Stomach smooth muscle (tissue), 2 donors: ENCODE results near the gene CNOT10.

Experiments used
- H3K27ac ChIP-seq: one replicate; pipeline ENCODE4 v1.7.0; 2013; ENCODE audit warnings: mild to moderate bottlenecking, low read length, inconsistent platforms
- H3K27me3 ChIP-seq, 2 donors: one replicate each; pipeline ENCODE4 v1.7.0; 2013; ENCODE audit warnings: low read length in 2 of 2; ENCODE audit not compliant: insufficient read depth in 2 of 2, control insufficient read depth in 1 of 2
- H3K36me3 ChIP-seq, 2 donors: one replicate each; pipeline ENCODE4 v1.7.0; 2013; ENCODE audit warnings: low read length in 2 of 2; ENCODE audit not compliant: control insufficient read depth in 2 of 2, insufficient read depth in 2 of 2
- H3K4me1 ChIP-seq: one replicate; pipeline ENCODE4 v1.7.0; 2013; ENCODE audit warnings: low read length; ENCODE audit not compliant: control insufficient read depth, insufficient read depth
- H3K4me3 ChIP-seq, 2 donors: one replicate each; pipeline ENCODE4 v1.7.0; 2013; ENCODE audit warnings: low read length in 2 of 2
- H3K9ac ChIP-seq, 2 donors: one replicate each; pipeline ENCODE4 v1.7.0; 2013; ENCODE audit warnings: low read length in 2 of 2, mild to moderate bottlenecking in 1 of 2
- H3K9me3 ChIP-seq, 2 donors: one replicate each; pipeline ENCODE4 v1.7.0; 2013; ENCODE audit warnings: low read length in 2 of 2; ENCODE audit not compliant: control insufficient read depth in 2 of 2
- donor health status: healthy.
- donor health status: Pancreatic carcinoma.

The CNOT10 gene

DNA sequence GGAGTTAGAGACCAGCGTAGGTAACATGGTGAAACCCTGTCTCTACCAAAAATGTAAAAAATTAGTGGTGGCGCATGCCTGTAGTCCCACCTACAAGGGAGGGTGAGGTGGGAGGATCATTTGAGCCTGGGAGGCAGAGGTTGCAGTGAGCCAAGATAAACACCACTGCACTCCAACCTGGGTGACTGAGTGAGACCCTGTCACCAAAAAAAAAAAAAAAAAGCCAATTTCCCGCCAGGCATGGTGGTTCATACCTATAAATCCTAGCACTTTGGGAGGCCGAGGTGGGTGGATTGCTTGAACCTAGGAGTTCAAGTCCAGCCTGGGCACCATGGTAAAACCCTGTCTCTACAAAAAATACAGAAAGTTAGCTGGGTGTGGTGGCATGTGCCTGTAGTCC, 6.9 kb downstream of the CNOT10 start:
- Histone ChIP-seq H3K4me1 (no peaks in the 10 kb centered on the region), H3K36me3 (peaks cover 0 to 2% of the 10 kb centered on the region in 2 donors)

DNA sequence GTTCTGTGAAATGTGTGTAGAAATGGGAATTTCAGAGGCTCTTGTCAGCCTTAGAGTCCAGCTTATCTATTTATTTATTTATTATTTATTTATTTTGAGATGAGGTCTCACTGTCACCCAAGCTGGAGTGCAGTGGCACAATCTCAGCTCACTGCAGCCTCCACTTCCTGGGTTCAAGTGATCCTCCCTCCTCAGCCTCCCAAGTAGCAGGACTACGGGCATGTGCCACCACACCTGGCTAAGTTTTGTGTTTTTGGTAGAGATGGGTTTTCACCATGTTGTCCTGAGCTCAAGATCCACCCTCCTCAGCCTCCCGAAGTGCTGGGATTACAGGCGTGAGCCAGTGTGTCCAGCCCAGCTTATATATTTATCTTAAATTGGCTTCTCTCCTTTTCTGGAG, 11.5 kb downstream of the CNOT10 start:
- no peaks in the 10 kb centered on the region for H3K27me3 ChIP-seq
- no peak overlapping the region for H3K27ac ChIP-seq
- no peaks in the 10 kb centered on the region for H3K4me1 ChIP-seq
- H3K36me3 ChIP-seq: no peaks in the 10 kb centered on the region
- H3K9me3 ChIP-seq: no peaks in the 10 kb centered on the region
- H3K9ac ChIP-seq: no peak overlapping the region
- no peak overlapping the region for H3K4me3 ChIP-seq

More for the DNA sequence above, 6.9 kb downstream of the CNOT10 start:
- Histone ChIP-seq H3K9me3 (no peaks in the 10 kb centered on the region), H3K9ac (no peak overlapping the region), H3K27me3 (no peaks in the 10 kb centered on the region), H3K4me3 (no peak overlapping the region), H3K27ac (no peak overlapping the region)

DNA sequence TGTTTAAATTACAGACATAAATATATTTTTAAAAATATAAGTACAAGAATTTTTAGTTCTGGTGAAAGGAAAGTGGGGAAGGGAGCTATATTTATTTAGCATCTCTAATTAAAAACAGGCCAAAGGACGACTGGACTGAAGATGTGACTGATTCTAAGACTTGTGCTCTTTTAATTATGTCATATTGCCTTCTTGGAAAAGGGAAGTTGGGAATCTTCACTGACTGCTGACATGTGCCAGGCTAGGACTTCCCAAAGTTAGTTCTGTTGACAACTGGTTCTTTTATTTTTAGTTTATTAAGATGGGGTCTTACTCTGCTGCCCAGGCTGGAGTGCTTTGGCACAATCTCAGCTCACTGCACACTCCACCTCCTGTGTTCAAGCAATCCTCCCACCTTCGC, 13.5 kb downstream of the CNOT10 start:
- no peak overlapping the region for H3K27ac ChIP-seq
- H3K4me1 ChIP-seq: no peaks in the 10 kb centered on the region
- no peaks in the 10 kb centered on the region for H3K27me3 ChIP-seq
- H3K9me3 ChIP-seq: no peaks in the 10 kb centered on the region
- H3K9ac ChIP-seq: no peak overlapping the region
- H3K4me3 ChIP-seq: no peak overlapping the region
- H3K36me3 ChIP-seq: no peaks in the 10 kb centered on the region

DNA sequence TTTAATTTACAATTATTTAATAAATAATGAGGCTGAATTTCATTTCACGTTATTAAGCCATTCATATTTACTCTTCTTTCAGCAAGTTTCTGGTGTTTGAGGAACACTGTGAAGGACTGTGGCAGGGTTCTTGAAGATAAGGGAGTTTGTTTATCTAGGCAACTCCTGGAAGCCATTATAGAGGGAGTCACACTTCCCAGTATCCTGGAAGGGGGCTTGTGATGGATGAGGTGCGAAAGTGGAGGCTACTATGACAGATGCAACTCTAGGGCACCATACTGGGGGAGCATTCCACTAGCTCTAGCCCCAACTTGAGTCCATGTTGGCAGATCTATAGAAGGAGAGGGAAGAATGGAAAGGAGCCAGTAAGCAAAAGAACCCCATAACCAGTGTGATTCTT, 14.4 kb downstream of the CNOT10 start:
- H3K4me1 ChIP-seq: no peaks in the 10 kb centered on the region
- H3K36me3 ChIP-seq: no peaks in the 10 kb centered on the region
- H3K4me3 ChIP-seq: no peak overlapping the region
- H3K27ac ChIP-seq: no peak overlapping the region
- no peaks in the 10 kb centered on the region for H3K9me3 ChIP-seq
- H3K27me3 ChIP-seq: no peaks in the 10 kb centered on the region
- no peak overlapping the region for H3K9ac ChIP-seq

DNA sequence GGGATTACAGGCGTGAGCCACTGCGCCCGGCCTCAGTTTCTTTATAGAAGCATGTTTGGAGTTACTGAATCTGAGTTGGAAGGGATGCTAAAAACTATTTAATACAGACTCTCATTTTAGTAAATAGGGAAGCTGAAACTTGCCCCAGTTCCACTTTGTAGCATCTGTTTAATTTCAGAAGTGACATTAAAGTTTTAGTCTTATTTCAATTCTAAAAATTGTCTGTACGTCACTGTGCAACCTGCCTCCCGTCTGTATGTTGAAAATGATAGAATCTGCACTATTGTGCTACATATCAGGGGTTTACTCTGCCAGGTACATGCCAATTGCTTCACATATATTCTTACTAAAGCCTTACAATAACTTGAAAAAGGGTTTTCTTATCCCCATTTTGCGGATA, 15.3 kb downstream of the CNOT10 start:
- Histone ChIP-seq H3K36me3 (no peaks in the 10 kb centered on the region), H3K27ac (no peak overlapping the region), H3K9me3 (no peaks in the 10 kb centered on the region), H3K4me1 (no peaks in the 10 kb centered on the region), H3K9ac (no peak overlapping the region), H3K27me3 (no peaks in the 10 kb centered on the region), H3K4me3 (no peak overlapping the region)

DNA sequence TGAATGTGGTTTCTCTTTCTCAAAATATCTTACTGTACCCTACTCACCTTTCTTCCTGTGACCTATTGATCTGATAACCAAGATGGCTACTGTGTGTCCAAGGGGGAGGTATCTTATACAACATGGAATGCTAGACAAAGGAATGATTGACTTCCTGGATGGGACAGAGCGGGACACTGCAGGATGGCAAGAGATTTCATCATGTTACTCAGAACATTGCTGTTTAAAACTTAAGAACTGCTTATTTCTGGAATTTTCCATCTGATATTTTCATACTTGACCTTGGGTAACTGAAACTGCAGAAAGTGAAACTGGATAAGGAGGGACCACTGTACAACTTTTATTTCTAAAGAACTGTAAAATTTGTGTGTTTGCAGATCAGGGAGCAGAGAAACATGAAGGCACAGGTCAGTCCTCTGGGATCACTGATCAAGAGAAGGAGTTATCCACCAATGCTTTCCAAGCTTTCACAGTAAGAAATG, 18.5 kb downstream of the CNOT10 start:
- H3K9me3 ChIP-seq: no peaks in the 10 kb centered on the region
- H3K27ac ChIP-seq: no peak overlapping the region
- H3K4me3 ChIP-seq: no peak overlapping the region
- no peak overlapping the region for H3K9ac ChIP-seq
- H3K27me3 ChIP-seq: no peaks in the 10 kb centered on the region
- no peaks in the 10 kb centered on the region for H3K36me3 ChIP-seq
- no peaks in the 10 kb centered on the region for H3K4me1 ChIP-seq

DNA sequence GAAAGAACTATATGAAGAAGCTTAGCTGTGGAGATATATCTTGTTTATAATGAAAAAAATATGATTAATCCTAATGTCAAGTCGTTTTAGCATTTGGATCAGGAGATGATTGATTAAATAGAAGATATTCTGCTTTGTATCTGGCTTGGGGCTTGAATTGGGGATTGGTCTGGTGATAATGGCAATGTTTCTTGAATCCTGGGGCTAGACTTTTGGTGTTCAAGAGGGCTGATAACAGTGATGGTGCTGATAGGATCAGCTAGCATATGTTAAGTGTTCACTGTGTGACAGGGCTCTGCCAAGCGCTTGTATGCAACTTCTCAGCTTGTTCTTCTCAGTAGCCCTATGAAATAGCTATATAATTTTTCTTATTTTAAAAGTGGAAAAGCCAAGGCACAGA, 20.2 kb downstream of the CNOT10 start:
- Histone ChIP-seq H3K27ac (no peak overlapping the region), H3K9ac (no peak overlapping the region), H3K4me1 (no peaks in the 10 kb centered on the region), H3K27me3 (no peaks in the 10 kb centered on the region), H3K4me3 (no peak overlapping the region), H3K36me3 (peaks cover under 1 to 2% of the 10 kb centered on the region in 2 donors), H3K9me3 (no peaks in the 10 kb centered on the region)

DNA sequence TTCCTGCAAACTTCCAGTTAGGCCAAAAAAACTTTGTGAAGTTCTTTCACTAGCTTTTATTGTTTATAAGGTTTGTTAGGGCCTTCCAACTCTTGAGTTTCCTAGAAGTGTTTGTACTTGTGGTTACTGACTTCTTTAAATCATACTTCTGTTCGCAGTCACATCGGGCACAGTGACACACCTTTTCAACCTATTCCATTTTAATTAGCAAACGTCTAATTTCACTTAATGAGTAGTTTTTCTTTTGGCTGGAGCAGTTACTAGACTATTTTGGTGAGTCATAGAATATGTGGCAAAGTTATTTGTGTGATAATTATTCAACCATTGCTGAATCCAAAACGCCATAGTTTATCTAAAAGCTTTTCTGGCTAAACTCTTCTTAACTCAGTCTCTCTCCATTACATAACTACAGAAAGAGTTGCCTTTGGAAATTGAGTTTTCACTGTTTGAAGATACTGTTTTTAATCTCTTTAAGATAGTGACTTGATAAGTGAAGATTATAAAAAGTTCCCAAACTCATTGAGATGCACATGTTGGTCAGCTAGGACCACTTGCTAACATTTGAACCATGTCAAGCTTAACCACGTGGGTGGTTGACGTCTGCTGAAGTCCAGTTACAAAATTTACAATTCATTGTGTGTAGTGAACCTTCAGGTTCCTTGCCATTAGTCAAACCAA, 21.5 kb downstream of the CNOT10 start:
- H3K27me3 ChIP-seq: no peaks in the 10 kb centered on the region
- peaks cover 8% of the 10 kb centered on the region in 2 donors for H3K36me3 ChIP-seq
- no peaks in the 10 kb centered on the region for H3K9me3 ChIP-seq
- H3K4me3 ChIP-seq: no peak overlapping the region
- H3K4me1 ChIP-seq: no peaks in the 10 kb centered on the region
- no peak overlapping the region for H3K27ac ChIP-seq
- H3K9ac ChIP-seq: no peak overlapping the region

DNA sequence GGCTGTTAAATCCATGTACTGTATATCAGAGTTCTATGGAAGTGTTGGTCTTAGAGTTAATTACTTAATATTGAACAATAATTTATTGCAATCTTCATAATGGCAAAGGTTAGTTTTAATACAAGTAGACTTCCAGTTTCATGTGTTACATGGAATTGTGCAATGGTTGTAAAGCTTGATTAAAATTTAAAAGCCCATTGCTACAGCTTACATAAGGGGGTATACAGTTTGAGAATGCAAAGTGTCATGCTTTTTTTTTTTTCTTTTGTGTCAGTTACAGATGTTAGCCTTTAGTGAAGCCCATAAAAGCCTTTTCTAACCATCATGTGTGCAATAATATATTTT, 22.0 kb downstream of the CNOT10 start:
- H3K9me3 ChIP-seq: no peaks in the 10 kb centered on the region
- H3K27ac ChIP-seq: no peak overlapping the region
- H3K4me3 ChIP-seq: no peak overlapping the region
- peaks cover 9% of the 10 kb centered on the region in 2 donors for H3K36me3 ChIP-seq
- no peaks in the 10 kb centered on the region for H3K4me1 ChIP-seq
- H3K27me3 ChIP-seq: no peaks in the 10 kb centered on the region
- no peak overlapping the region for H3K9ac ChIP-seq

DNA sequence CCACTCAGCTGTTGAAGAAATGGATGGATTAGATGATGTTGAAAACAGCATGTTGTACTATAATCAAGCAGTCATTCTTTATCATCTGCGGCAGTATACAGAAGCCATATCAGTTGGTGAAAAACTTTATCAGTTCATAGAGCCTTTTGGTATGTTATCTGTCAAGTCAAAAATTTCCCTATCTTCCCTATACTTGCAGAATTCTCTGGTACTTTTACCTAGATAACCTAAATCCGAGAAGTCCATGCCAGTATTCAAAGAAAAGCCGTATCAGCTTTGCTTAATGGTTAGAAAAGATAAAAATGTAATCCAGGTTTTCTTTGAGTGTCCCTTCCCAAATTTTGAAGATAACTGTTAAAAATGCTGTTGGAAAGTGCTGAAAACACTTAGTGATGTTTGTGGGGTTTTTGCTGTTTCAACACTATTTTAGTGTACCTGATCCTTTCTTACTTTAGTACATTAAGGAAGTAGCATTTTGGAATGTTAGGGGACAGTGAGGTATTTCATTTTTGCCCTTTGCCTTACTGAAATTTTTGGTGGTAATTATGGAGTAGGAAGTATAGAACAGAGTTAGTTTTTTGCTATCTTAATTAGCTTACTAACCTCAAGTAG, 23.8 kb downstream of the CNOT10 start:
- H3K36me3 ChIP-seq: peaks cover 9 to 12% of the 10 kb centered on the region in 2 donors
- H3K4me3 ChIP-seq: no peak overlapping the region

DNA sequence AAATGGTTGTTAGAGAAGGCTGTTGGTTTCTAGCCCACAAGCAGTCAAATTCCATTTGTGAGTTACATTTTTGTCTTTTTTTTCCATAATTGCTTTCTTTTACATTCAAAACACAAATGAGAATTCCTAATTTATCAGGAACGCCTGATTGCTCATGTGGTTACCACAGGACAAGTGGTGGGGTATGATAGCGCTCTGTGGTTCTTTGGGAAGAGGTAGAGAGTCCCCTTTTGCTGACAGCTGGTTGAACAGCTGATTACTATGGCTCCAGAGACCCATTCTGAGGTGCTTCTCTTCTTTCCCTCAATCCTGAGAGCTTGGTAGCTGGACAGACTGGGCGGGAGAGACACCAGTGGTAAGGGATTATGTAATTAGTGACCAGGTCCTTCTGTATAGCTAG, 24.4 kb downstream of the CNOT10 start:
- no peaks in the 10 kb centered on the region for H3K27me3 ChIP-seq
- H3K4me1 ChIP-seq: no peaks in the 10 kb centered on the region
- no peaks in the 10 kb centered on the region for H3K9me3 ChIP-seq
- H3K9ac ChIP-seq: no peak overlapping the region
- no peak overlapping the region for H3K27ac ChIP-seq
- no peak overlapping the region for H3K4me3 ChIP-seq
- peaks cover 9 to 12% of the 10 kb centered on the region in 2 donors for H3K36me3 ChIP-seq

More for the DNA sequence above, 23.8 kb downstream of the CNOT10 start:
- H3K4me1 ChIP-seq: no peaks in the 10 kb centered on the region
- no peak overlapping the region for H3K27ac ChIP-seq
- H3K27me3 ChIP-seq: no peaks in the 10 kb centered on the region
- no peak overlapping the region for H3K9ac ChIP-seq
- no peaks in the 10 kb centered on the region for H3K9me3 ChIP-seq
